Chondrocyte (in vitro differentiated cells): ENCODE results near the gene CENPE. TPM values are rescaled to one million over a fixed set of nuclear protein-coding genes. Genes with fewer than 3 reads are reported as not detected.
"Not testable (repeated sequence)": the region's sequence is repeated elsewhere in the genome, so short reads cannot be mapped to it uniquely, and the experiment has no call there.

ENCODE experiments used
- DNase-seq: peaks from one replicate; pipeline ENCODE4 v3.0.0; 2021; ENCODE audit warnings: mixed read lengths, low spot score
- H3K27ac Mint-ChIP-seq: one replicate; pipeline ENCODE4 v1.8.0; 2021; ENCODE audit warnings: mild to moderate bottlenecking, moderate library complexity, mixed read lengths; ENCODE audit not compliant: unreplicated experiment
- H3K27me3 Mint-ChIP-seq: 2 replicates; pipeline ENCODE4 v1.8.0; 2021; ENCODE audit warnings: low read depth, mixed read lengths
- H3K36me3 Mint-ChIP-seq: 2 replicates; pipeline ENCODE4 v1.8.0; 2021; ENCODE audit warnings: low read depth, mixed read lengths
- H3K4me1 Mint-ChIP-seq: 2 replicates; pipeline ENCODE4 v1.8.0; 2021; ENCODE audit warnings: low read depth, mild to moderate bottlenecking, mixed read lengths
- H3K4me3 Mint-ChIP-seq: one replicate; pipeline ENCODE4 v1.8.0; 2021; ENCODE audit warnings: mild to moderate bottlenecking, moderate library complexity, mixed read lengths; ENCODE audit not compliant: unreplicated experiment
- H3K9me3 Mint-ChIP-seq: 2 replicates; pipeline ENCODE4 v1.8.0; 2021; ENCODE audit warnings: low read depth, mixed read lengths
- CTCF ChIP-seq: fragments of 200-600 bp; sonication (generic); IDR thresholded peaks from 2 replicates; pipeline ENCODE4 v1.5.0; 2021; ENCODE audit warnings: antibody characterized with exemption, mild to moderate bottlenecking, moderate library complexity
- long read RNA-seq: library from polyadenylated mRNA; stranded (forward); transcript quantifications from one replicate; pipeline ENCODE4 v2.0.0, GENCODE V29; 2021
- total RNA-seq: library from RNA; stranded (reverse); gene quantifications from 3 replicates; pipeline ENCODE4 v1.2.1, GENCODE V29; 2021

CENPE gene
- total RNA-seq = 4.3 to 10.6 TPM (median 8.2 TPM) in 3 replicates
- long read RNA-seq, partial matches to known transcripts = 0 of 1 reads
- long read RNA-seq, other reads (novel, unspliced or antisense) = 1 of 1 reads

GRCh38 chr4:103198111-103198765 is at the start of gene CENPE:
TSS of gene CENPE (minus strand) at chr4:103198343. CDS start at chr4:103198319, 24 bp downstream.
- H3K4me1 Mint-ChIP-seq = peaks cover 10% of the 10 kb centered on the region
- no peak for TF ChIP-seq CTCF
- H3K4me3 Mint-ChIP-seq = peak within 1 kb of the TSS; percentile 91
- H3K27ac Mint-ChIP-seq = peak within 1 kb of the TSS; percentile 99
- peaks cover 3% of the 10 kb centered on the region for H3K27me3 Mint-ChIP-seq
- H3K9me3 Mint-ChIP-seq = no peaks in the 10 kb centered on the region
- DNase-seq = peak; percentile 92
- H3K36me3 Mint-ChIP-seq = no peaks in the 10 kb centered on the region

- peaks cover 12% of the 10 kb centered on the region for H3K9me3 Mint-ChIP-seq
- no peak for TF ChIP-seq CTCF
- no peak for DNase-seq
- no peaks in the 10 kb centered on the region for H3K36me3 Mint-ChIP-seq
- H3K27ac Mint-ChIP-seq = no peak overlapping the region
- H3K27me3 Mint-ChIP-seq = no peaks in the 10 kb centered on the region
- no peak overlapping the region for H3K4me3 Mint-ChIP-seq
- H3K4me1 Mint-ChIP-seq = no peaks in the 10 kb centered on the region
These were observed 46.1 kb upstream of the CENPE start for GRCh38 chr4:103244251-103244650.

GRCh38 chr4:103230938-103231337 is 32.8 kb upstream of the CENPE start:
- not testable (repeated sequence) for DNase-seq, H3K4me3 Mint-ChIP-seq, H3K27me3 Mint-ChIP-seq, H3K27ac Mint-ChIP-seq, H3K4me1 Mint-ChIP-seq, H3K36me3 Mint-ChIP-seq
- peaks cover 15% of the 10 kb centered on the region for H3K9me3 Mint-ChIP-seq

GRCh38 chr4:103223556-103223955 is 25.4 kb upstream of the CENPE start:
- DNase-seq, H3K36me3 Mint-ChIP-seq, H3K9me3 Mint-ChIP-seq, H3K4me1 Mint-ChIP-seq, H3K4me3 Mint-ChIP-seq, H3K27ac Mint-ChIP-seq: not testable (repeated sequence)
- H3K27me3 Mint-ChIP-seq = peaks cover 16% of the 10 kb centered on the region

GRCh38 chr4:103207673-103208072 is 9.5 kb upstream of the CENPE start:
- no peak overlapping the region for H3K4me3 Mint-ChIP-seq
- H3K36me3 Mint-ChIP-seq = no peaks in the 10 kb centered on the region
- H3K9me3 Mint-ChIP-seq = no peaks in the 10 kb centered on the region
- H3K27me3 Mint-ChIP-seq = peaks cover 6% of the 10 kb centered on the region
- H3K27ac Mint-ChIP-seq = no peak overlapping the region
- no peak for TF ChIP-seq CTCF
- H3K4me1 Mint-ChIP-seq = no peaks in the 10 kb centered on the region
- DNase-seq = no peak

GRCh38 chr4:103204111-103204510 is 6.0 kb upstream of the CENPE start:
- Mint-ChIP-seq H3K4me1 (no peaks in the 10 kb centered on the region), H3K36me3 (no peaks in the 10 kb centered on the region), H3K27me3 (peaks cover 5% of the 10 kb centered on the region), H3K4me3 (no peak overlapping the region), H3K9me3 (no peaks in the 10 kb centered on the region), H3K27ac (no peak overlapping the region)
- no peak for DNase-seq
- peak; percentile 76 for TF ChIP-seq CTCF
